Keratinocyte (primary cell): ENCODE data around the gene USHBP1.

ENCODE experiments used
- CTCF ChIP-seq, 3 experiments: IDR thresholded peaks in 1 of 3; conservative IDR thresholded peaks in 1 of 3; optimal IDR thresholded peaks in 1 of 3; 2 replicates in 2 of 3; 3 replicates in 1 of 3; pipeline versions ENCODE3 to v1.5.1; 2011; ENCODE audit warnings: low read length in 3 of 3, mild to moderate bottlenecking in 3 of 3, moderate library complexity in 2 of 3, control low read depth in 1 of 3, inconsistent platforms in 1 of 3; ENCODE audit not compliant: insufficient read depth in 2 of 3; ENCODE audit errors: extremely low read depth in 1 of 3
- EZH2 ChIP-seq: IDR thresholded peaks from one replicate; pipeline ENCODE4 v1.6.1; 2012; ENCODE audit warnings: inconsistent platforms, mild to moderate bottlenecking, low read length, moderate library complexity

DNA sequence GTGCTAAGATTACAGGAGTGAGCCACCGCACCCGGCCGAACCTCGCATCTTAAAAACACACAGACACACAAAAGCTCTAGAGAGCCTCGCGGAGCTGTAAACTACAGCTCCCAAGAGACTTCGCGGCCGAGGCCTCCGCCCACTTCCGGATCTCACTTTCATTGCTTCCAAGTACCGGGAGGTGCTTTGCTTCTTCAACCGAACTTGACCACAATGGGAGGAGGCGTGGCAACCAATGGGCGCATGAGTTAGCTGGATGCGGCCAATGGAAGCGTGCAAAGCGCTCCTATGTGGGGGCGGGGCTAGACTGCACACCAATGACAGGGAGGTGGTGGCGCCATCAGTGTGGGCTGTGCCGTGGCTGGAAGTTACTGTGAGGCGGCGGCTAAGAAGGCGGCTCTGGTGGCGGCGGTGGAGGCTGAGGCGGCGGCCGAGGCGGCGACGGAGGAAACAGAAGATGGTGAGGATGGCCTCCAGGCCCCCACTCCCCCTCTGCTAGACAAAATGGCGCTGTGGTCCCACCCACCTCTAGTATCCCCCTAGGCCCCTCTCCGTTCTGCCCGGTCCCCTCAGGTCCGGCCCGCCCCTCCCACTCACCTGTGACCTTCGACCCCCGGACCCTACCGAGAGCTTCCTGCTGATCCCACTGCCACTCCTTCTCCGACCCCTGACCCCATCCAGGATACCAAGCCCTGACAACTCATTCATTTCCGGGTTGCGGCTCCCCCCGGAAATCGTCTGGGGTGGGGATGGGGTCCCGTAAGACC lies 44.8 kb upstream of the USHBP1 start, which contains the start of gene DDA1:
- TF ChIP-seq CTCF (optimal IDR thresholded peaks at IDR 0.05 in 1 of 3, IDR thresholded peaks at IDR 0.05 in 1 of 3, conservative IDR thresholded peaks at IDR 0.05 in 1 of 3; ENCODE audit: extremely low read depth in 1 of 3, insufficient read depth in 2 of 3, low read length in 3 of 3) = no peak
- TF ChIP-seq EZH2 = no peak
